ENCODE results near the gene SLAMF9.

The SLAMF9 gene

GRCh38 chr1:159946242-159947187 lies 7.5 kb downstream of the SLAMF9 start:
- no peak for DNase-seq

DNA sequence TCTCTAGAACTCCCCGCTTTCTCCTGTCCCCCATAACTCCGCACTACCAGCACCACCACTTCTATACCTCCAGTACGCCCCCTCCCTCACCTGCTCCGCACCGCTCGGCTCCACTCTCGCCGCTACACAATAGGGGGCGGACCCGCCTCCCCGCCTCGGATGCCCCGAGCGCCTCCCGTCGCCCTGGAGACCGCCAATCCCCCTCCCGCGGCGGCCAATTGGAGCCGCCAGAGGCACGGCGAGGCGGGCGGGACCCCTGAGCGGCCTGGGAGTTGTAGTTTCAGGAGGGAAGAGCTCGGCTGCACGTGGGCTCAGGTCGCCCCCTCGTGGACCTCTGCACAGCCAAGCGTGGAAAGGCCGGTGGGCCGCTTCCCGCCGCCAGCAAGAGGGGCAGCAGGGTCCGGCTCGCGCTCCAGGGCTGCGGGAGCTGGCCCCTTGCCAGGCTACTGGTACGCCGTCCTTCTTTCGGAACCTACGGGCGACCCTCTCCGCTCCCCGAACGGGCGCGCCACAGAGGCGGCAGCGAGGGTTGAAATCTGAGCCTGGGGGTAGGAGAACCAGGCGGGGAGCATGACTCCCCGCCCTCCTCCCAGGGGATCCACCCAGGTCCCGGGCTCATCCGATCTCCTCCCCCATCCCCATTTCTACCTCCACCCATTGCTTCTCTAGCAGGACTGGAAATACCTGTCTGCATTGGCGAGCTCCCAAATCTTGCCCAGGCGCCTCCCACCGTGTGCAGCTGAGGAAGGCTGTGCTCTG lies 8.4 kb downstream of the SLAMF9 start, which contains the start of gene IGSF9:
Gene IGSF9 (minus strand): TSS at position 131 of the 759 bp plus-strand sequence. CDS start 2,159 bp downstream, outside the sequence.
- peak in 51 of 58 donors; percentile 22 to 80 (median 54) for DNase-seq

GRCh38 chr1:159944623-159945455 lies 9.2 kb downstream of the SLAMF9 start:
- DNase-seq = no peak

GRCh38 chr1:159943908-159944622 lies 10.0 kb downstream of the SLAMF9 start:
- no peak for DNase-seq

DNA sequence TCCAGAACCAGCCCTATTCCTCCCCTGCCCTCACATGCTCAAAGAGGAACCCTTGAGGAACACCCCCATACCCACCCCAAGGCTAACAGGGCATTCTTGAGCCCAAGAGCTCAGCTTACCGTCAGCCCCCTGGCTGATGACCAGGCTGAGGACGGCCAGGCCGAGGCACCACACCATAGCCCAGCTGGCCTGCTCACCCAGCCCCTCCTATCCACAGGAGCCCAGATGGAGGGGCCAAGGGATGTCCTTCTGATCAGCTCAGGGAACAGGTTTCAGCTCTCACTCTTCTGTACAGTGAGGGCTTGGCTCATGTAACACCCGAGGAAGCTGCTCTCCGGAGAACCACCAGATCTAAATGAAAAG lies 10.8 kb downstream of the SLAMF9 start:
- DNase-seq = no peak

DNA sequence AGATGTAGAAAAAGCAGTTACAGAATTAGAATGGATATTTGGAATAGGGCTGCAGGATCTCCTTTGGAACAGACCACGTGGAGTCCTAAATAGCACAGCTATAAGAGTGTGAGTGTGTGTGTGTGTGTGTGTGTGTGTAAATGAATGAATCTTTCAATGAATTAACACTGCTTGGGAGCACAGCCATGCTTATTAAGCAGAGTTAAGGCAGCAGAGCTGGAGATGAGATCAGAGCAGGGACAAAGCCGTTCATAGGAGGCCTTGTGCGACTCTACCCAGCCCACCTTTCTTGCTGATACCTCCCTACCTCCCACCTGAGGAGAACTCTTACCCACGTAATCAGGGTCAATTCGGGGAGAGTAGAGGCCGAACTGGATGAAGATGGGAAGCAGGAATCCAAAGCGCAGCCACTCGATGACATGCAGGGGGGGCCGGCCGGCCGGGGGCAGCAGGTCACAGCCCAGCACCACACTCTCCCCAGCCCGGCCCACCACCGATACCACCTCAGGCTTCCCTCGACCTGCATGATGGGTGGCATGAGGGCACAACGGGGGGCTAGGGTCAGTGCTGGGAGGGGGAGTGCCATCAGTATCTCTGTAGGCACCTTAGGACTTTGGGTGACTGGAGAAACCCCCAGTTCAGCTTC lies 11.3 kb downstream of the SLAMF9 start:
- DNase-seq = no peak

- no peak for DNase-seq
These were observed 12.2 kb downstream of the SLAMF9 start for GRCh38 chr1:159941591-159942560.

DNA sequence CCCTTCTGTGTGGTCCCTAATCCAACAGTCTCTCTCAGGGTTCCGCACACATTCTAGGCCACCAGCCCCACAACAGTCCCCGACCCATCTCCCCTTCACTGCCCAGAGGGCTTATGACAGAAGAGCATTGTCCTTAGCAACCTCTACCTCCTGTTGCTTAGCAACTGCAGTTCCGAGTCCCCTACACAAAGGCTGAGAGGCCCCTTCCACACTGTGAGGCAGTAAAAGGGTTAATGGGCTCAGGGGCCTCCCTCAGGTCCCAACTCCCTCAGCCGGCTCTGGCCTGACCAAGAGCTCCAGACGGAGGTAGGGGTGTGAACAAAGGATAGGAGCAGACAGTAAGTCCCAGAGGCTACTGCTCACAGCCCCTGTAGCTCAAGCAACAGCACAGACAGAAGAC lies 12.9 kb downstream of the SLAMF9 start:
- DNase-seq = no peak

DNA sequence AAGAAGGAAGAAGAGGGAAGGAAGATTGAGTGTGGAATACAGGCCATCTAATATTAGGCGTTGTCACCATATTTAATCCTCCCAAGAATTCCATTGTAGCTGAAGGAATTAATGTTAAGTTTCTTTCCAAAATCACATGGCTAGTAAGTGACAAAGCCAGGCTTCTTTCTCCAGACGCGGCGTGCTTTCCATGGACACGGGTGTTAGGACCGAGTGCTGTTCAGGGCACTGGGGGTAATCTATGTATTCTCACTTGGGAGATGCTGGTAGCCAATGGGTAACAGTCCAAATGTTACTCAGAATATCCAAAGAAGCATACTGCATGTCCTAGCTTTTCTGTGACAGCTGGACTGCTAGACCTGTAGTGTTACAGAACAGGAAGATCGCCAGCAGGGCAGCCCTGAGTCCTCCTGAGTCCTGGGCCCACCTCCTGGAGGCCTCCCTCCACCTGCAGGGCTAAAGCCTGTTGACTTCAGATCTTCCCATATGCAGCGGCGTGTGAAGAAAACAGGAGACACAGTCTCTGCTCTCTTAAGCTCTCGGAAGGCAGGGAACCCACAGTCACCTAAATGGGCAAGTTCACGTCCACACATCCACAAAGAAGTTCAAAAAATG lies 13.9 kb downstream of the SLAMF9 start:
- no peak for DNase-seq

DNA sequence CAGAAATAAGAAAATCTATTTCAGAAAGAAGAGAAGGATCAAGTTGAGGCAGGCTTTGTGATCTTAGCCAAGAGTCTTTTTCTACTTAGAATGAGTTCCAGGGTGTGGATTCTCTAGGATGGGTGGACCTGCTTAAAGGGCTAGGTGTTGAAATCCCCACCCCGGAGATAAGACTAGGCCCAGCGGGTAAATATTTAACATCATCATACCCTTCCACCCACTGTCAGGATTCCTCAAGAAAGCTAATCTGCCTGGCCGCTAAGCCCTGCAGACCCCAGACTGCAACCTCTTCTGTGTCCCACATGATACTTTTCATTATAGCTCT lies 14.4 kb downstream of the SLAMF9 start:
- no peak for DNase-seq

- no peak for DNase-seq
These were observed 14.9 kb downstream of the SLAMF9 start for GRCh38 chr1:159938905-159939677.

DNA sequence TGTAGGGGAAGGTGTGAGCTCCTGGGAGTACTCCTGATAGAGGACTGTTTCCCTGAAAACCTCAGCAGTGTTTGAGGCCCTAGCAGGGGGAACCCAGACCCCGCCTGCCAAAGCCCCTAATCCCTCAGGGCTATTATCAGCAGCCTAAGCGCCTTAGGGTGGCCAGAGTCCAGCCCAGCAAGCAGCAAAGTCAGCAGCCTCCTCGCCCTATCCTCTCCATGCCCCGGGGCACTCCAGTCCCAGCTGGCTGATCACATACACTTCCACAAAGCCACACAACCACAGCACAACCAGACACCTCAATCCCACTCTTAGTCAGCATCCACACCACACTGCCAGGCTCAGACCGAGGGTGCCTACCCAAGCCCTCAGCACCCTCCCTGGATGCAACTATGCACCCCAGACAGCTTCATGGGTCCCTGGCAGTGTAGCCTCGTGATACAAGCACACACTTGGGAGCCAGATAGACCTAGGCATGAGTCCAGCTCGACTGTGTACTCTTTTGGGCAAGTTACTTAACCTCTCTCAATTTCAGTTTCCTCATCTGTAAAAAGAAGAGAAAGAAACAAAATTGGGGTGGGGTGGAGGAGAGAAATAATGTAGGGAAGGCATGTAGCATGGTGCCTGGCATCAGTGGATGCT lies 15.7 kb downstream of the SLAMF9 start:
- DNase-seq = no peak

GRCh38 chr1:159937054-159937750 lies 16.8 kb downstream of the SLAMF9 start:
- DNase-seq = no peak

DNA sequence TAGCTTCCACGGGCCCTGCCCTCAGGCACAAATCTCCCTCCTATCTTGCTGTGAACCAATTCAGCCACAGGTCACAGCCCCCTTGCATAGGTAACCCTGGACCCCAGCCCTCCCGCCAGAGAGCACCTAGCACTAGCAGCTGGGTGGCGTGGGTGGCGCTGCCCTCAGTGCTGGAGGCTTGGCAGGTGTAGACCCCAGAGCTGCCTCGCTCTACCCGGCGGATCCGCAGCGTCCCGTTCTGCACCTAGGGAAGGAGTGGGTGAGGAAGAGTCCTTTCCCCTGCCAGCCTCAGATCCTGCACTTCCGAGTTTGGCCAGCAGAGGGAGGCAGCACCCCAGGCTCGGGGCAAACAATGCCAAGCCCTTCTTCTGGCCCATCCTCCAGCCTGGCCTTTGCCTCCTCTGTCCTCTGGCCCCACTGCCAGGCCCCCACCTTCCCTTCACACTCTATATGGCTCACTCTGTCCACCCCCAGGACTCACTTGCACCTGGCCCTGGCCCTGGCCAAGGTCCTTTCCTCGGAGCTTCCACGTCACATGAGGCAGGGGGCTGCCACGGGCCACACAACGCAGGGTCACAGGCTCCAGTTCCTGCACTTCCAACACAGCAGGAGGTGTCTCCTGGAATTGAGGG lies 17.6 kb downstream of the SLAMF9 start:
- peak in 30 of 58 donors; percentile 9 to 40 (median 21) for DNase-seq

DNA sequence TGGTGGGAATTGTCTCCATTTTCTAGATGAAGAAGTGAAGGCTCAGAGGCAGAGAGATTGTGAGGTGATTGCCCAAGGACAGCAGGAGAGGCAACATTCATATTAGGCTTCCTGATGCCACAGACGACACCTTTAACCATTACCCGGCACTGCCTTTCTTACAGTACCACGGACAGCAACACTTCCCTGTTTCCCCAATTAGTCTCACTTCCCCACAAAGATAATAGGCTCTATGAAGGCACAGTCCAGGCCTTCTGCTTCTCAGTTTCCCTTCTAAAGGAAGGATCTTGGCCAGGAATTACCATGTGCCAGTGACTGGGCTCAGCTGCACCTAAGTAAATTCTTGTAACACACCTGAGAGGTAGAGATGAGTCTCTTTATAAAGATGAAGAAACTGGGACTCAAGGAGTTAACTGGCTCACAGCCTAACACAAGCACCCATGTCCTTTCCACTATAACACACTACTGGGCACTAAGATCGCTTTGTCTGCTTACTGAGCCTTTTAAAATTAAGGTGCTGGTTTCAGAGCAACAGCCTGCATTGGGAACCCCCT lies 18.2 kb downstream of the SLAMF9 start:
- no peak for DNase-seq

DNA sequence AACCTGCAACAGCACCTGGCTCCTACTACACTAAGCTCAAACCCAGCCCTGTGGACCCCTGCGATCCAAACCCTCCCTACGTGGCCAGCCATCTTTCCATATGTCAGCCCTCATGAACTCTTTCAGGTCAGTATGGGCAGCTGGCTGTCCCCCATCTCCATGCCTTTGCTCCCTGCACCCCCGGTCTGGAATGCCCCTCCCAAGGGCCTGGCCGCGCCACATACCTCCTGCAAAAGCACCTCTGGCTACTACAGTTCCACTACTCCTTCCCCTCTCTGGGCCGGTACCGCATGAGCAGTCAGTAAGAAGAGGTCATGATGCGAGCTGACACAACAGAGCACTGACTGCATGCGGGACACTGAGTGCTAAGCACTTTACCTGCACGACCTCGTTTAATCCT lies 18.7 kb downstream of the SLAMF9 start:
- no peak for DNase-seq
